ENCODE data around the gene PGM2L1.
"Not testable (repeated sequence)": the region's sequence is repeated elsewhere in the genome, so short reads cannot be mapped to it uniquely, and the experiment has no call there.

Gene PGM2L1

DNA sequence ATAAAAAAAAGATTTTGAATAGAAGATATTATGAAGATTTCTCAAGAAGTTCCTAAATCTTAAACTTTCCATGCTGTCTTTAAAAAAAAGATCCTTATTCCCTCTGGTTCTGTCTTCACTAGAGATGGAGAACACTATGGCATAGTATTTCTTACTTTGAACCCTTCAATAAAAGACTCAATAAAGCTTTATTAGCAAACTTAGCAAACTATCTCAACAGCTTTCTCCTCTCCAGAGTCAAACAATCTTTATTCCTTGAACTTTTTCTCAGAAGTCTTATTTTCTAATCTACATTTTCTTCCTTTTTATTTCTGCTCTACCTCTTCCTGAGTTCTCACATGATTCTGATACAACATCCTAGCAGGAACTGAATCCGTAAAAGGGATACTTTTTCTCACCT lies 65.0 kb downstream of the PGM2L1 start:
- DNase-seq (ENCODE audit: low read depth), result no peak

DNA sequence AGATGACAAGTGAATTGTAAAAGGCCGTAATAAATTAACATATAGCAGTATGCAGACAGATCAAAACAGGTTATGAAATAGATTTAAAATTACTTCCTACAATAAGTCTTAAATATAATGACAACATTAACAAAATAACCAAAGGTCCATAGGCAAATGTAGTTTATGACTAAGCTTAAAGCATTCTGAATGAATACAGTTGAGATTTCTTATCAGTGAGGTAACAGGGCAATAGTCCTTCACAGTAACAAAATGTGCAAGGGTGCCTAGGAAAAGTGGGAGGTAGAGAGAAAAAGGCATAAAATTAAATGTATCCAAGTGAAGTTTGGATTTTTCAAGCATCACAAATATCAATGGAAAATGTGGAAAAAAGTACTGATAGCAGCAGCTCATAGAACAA lies 65.9 kb downstream of the PGM2L1 start:
- DNase-seq (ENCODE audit: low read depth), result no peak

DNA sequence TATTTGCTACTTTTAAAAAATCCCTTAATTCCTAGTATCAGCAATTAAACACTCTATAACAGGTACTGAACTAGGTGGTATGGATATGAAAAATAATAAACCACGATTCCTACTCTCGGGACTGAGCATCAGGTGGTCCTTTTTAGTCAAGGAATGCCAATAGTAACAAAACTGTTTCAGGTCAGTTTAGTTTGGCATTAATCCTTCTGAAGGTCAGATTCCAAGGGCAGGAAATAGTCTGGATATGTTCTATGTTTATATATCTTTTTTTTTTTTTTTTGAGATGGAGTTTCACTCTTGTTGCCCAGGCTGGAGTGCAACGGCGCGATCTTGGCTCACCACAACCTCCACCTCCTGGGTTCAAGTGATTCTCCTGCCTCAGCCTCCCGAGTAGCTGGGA lies 67.2 kb downstream of the PGM2L1 start:
- not testable (repeated sequence) for DNase-seq (ENCODE audit: low read depth)

DNA sequence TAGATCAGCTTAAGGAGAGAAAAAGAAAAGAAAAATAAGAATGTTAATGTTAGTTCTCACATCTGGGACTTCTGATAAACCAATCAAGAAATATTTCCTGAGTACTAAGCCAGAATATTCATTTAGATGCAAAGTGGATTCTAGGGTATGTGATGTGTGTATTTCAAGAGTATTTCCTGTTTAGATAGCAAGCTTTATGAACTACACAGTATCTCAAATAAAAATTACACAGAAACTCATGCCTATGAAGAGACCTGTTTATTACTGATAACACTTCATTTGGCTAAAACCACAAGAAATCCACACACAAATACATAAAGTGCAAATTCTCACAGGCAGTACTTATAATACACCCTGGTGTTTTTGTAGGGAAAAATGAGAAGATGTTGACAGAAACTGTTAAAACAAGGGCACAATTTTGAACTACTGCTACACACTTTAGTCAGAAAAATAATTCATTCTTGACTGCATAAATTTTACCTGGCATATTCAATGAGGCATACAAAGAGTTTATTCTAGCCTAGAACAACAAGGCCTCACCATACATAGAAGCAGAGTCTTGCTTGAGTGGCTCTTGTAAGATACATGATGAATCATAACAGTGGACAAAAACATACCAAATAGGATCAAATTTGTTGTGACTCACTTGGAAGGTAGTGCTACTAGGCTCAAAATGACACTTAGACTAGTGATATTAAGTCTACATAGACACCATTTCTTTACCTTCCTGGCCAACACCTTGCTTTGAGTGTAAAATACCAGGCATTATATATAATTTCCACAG lies 68.0 kb downstream of the PGM2L1 start:
- no peak for DNase-seq (ENCODE audit: low read depth)

DNA sequence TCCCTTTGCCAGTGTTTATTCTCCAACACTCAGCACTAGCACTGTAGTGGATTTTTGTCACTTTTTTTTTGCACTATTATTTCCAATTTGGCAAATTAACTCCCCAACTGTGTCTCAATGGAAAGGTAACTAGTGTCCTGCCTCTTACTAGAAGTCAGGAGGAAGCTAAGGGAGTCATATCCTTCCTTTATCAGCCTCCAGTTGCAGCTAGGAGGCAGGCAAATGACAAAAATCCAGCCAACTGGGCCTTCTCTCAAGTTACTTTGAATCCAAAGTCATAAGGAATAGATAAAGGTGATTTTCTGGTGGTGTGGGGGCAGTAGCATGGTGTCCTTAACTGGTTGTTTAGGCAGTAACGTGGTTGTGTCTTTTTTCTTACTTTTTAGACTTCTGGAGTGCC lies 71.2 kb downstream of the PGM2L1 start:
- no peak for DNase-seq (ENCODE audit: low read depth)

DNA sequence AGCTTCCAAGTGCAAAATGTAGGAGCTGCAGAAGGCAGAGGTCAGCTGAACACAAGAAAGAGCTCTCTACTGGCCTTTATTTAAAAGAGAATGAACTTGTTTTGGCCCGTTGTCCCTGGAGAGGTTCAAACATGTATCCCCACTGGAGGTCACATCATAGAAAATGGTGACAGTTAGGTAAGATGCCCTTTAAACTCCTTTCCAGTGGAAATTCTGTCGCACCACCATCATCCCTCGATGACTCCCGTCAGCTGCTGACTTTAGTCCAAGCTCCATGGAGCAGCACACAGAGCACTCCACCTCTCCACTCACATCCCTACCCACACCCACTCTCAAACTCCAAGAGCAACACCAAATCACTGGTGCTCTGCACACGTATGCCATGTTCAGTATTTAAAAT lies 71.6 kb downstream of the PGM2L1 start:
- DNase-seq (ENCODE audit: low read depth), result no peak

DNA sequence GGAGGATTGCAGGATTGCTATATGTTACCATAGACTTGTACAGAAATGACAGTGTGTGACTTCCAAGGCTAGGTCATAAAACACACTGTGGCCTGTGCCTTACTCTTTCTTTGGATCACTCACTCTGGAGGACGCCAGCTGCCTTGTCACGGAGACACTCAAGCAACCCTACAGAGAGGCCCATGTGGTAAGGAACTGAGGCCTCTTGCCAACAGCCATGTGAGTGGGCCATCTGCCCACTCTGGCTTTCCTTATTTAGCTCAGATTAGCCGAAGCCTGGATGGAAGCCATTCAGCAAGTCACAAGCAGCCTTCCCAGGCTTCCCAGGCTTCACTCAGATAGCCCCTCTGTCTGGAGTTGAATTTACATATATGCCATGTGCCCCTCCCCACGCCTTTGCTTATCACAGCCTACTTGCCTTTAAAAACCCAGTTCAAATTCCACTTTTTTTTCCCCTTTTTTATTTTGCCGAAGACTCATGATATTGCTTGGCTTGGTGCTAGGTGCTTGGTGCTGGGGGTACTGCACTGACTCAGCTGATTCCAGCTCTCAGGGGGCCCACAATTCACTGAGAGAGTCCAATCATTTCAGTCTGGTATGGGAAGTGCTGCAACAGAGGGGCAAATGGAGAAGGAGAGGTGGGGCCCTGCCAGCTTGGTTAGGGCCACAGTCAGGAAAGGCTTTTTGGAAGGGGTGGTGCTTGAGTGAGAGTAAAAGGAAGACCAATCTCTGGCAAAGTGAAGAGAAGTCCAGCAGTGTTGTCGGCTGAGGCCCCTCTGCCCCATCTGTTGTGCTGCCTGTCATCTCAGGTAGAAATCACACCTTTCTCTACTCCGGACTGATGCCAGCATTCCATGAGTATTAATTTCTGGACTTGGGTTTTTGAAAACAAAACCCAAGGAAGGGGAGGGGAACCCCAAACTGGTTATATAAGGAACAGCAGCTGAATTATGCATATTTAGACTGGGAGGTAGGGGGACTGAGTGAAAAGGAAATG lies 72.3 kb downstream of the PGM2L1 start:
- no peak for DNase-seq (ENCODE audit: low read depth)

DNA sequence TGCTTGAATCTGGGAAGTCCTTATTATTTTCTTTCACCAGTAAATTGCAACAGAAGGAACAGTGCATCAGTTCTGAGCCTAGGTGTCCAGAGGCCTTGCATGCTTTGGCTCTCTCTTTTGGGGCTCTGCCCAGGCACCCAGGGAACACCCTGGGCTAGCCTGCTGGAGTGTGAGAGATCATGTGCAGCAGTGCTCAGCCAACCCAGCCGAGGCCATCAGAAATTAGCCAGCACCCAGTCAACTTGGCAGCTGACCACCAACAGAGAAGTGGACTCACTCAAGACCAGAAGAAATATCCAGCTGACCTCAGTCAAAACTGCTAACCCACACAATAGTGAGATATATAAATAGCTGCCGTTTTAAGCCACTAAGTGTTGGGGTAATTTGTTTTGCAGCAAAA lies 75.6 kb downstream of the PGM2L1 start:
- no peak for DNase-seq (ENCODE audit: low read depth)

DNA sequence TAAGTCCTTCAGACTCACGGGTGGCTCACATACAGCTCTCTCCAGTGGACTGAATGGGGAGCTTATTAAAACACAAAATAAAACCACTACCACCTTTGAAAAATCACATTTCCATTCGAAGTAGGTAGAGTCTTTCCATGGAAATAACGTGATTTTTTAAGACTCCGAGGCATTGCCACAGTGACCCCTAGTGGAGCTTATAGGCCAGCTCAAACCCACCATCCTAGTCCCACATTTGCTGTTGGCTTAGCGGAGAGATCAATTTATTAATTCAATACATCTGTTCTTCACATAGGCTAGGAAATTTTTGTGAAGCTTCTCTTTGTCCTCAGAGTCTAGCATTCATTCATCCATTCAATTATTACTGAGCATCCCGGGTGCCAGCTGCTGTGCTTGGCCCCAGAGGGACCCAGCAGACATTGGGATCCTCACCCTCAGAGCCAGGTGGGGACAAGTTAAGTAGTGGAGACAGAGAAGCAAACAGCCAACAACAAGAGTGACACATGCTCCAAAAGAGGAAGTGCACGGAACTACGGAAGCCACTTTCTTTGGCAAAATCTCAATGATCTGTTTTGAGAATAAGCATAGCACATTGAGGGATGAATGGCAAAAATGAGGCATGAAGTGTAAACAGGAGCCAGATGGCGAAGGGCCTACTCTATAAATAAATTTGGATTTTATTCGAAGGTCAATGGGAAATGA lies 76.6 kb downstream of the PGM2L1 start:
- no peak for DNase-seq (ENCODE audit: low read depth)

DNA sequence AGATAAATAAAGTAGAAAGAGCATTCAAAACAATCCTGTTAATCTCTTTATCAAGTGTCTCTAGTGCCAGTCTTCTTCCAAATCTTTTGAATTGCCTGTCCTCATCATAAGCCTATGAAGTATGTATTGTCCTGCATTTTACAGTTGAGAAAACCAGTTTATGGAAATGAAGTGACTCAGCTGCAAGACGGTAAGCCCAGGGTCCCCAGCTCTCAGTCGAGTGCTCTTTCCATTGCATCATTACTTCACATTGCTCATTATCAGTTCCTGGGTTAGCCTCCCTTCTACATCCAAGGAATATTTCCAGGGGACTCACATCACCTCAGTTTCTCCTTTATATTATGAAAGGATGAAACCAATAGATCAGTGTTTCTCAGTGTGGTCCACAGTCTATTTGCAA lies 77.7 kb downstream of the PGM2L1 start:
- no peak for DNase-seq (ENCODE audit: low read depth)

DNA sequence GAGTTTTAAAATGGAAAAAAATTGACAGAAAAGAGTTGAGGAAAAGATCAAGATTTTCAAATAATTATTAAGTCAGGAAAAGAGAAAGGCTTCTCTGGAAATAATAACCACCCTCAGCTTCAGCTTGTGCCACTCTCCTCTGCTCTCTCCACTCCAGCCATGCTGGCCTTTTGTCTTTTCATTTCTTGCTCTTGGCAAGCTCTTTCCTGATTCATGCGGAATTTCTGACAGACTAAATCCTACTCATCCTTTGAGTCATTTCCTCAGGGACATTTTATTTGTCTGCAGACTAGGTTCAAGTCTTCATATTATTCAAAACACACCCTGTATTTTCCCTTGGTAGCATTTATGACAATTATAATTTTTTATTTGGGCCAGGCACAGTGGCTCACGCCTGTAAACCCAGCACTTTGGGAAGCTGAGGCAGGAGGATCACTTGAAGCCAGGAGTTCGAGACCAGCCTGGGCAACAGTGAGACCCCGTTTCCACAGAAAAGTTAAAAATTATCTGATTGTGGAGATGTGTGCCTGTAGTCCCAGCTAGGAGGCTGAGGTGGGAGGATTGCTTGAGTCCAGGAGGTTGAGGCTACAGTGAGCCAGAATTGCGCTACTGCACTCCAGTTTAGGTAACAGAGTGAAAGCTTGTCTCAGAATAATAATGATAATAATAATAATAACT lies 79.0 kb downstream of the PGM2L1 start:
- DNase-seq (ENCODE audit: low read depth), result no peak

DNA sequence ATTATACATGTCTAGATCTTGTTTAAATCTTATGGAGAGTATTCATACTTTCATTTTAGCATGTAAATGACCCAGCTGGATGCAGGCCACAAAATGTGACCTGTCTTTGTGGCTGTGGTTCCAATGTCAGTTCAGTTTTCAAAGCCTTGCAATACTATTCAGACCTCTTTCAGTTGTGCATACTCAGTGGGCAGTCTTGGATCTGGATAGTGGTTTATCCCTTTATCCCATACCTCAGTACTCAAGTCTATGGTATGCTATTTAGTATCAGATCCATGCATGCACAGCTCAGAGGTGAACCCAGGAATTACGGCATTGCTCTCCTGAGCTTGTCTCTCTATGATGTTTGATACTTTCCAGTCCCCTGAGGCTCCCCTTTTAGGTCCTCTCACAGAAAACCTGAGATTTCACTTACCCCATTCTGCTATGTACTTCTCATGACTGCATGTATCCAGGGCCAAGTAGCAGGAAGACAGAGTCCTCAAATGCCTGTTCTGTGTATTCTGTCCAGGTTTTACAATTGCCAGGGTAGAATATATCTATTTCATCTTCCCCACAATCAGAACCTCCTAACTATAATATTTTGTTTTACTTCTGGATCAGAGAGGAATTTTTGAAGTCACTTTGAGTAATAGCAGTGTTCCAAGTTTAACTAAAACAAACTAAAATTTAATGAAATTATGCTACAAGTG lies 79.8 kb downstream of the PGM2L1 start:
- DNase-seq (ENCODE audit: low read depth), result no peak

DNA sequence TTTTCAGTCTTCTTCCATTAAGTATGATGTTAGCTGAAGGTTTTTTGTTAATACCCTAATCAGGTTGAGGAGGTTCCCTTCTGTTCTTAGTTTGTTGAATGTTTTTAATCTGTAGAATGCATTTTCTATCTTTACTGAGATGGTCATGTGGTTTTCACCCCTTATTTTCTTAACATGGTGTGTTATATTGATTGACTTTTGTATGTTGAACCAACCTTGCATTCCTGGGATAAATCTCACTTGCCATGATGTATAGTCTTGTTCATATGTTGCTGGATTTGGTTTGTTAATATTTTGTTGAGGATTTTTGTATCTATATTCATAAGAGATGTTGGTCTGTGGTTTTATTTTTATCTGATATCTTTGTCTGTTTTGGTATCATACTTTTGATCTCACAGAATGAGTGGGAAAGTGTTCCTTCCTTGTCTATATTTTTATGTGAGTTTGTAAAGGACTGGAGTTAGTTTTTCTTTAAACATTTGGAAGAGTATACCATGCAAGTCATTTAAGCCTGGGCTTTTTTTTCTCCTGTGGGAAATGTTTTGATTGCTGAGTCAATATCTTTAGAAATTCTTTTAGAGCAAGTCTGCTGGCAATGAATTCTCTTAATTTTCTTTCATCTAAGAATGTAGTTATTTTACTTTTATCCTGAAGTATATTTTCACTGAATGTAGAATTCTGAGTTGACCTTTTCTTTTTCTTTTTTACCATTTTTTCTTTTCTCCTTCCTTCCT lies 81.3 kb downstream of the PGM2L1 start:
- no peak for DNase-seq (ENCODE audit: low read depth)

DNA sequence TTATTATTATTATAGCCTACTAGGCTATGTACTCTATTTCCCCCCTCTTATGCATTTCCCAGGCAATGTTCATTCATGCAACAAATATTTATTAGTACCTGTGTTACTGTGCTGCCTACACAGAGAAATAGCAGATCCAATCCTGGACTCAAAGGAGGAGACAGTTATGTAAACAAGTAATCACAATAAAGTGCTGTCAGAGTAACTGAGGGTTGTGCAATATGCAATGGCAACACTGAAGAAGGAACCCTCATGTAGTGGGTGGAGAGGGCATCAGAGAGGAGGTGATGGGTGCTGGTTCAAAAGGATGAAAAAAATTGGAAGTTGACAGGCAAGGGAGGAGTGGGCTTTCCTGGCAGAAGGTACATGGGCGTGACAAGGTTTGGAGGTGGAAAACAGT lies 85.9 kb downstream of the PGM2L1 start:
- DNase-seq (ENCODE audit: low read depth), result no peak

DNA sequence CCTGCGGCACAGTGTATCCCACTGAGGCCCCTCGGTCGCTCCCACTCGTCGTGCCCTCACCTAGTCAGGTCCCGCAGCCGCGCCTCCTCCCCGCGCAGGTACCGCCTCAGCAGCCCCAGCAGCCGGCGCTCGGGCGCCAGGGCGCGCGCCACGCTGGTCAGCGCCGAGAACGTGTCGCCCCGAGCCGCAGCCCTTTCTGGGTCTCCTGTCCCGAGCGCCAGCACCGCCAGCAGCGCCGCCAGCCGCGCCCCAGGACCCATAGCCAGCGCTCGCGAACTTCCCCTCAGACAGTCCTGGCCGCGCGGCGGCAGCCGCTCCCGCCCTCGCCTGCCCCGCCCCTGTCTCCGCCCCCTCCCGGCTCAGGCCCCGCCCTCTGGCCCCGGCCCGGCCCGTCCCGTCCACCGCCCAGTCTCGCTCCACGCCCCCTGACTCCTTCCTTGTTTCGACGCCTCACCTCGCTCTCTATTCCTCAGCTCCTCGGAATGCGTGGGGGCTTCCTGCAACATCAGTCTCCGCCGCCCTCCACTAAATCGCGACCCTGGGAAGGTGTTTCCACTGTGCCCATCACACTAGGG lies 86.8 kb downstream of the PGM2L1 start, which contains the start of gene P4HA3:
Gene P4HA3 (minus strand): TSS at position 289 of the 575 bp plus-strand sequence. CDS start 29 bp downstream, at position 260.
- DNase-seq (ENCODE audit: low read depth), result no peak

DNA sequence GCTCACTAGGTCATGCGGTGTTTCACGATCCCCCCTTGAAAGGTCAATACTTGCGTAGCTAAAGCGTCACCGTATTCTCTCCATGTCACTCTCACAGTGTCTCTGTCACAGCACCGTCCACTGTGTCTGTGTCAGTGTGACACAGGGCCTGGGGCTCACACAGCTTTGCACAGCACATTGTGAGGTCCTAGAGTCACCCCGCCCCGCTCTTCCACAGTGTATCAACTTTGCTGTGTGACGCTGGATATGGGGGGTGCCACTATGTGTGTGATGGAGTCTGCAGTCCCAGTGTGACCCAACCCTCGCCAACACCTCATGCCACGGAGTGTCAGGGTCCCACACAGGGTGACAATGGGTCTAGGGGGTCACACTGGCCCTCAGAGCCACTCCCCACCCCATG lies 87.4 kb downstream of the PGM2L1 start:
- DNase-seq (ENCODE audit: low read depth), result no peak

DNA sequence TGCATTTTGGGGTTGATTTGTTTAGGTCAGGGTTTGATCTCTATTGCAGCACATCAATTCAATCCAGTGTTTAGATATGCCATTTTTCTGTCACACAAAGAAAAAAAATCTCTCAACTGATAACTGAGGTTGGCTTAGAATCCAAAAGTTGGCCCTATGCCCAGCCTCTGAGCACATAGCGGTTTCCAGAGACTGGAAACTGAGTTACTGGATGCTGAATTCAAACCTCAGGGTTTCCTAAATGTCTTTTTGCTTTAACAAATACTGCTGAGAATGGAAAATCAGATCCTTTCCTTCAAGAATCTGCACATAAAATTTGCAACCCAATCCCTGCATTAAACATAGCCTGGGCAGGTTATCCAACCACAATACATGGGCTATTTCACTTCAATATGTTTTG lies 90.8 kb downstream of the PGM2L1 start:
- DNase-seq (ENCODE audit: low read depth), result no peak

DNA sequence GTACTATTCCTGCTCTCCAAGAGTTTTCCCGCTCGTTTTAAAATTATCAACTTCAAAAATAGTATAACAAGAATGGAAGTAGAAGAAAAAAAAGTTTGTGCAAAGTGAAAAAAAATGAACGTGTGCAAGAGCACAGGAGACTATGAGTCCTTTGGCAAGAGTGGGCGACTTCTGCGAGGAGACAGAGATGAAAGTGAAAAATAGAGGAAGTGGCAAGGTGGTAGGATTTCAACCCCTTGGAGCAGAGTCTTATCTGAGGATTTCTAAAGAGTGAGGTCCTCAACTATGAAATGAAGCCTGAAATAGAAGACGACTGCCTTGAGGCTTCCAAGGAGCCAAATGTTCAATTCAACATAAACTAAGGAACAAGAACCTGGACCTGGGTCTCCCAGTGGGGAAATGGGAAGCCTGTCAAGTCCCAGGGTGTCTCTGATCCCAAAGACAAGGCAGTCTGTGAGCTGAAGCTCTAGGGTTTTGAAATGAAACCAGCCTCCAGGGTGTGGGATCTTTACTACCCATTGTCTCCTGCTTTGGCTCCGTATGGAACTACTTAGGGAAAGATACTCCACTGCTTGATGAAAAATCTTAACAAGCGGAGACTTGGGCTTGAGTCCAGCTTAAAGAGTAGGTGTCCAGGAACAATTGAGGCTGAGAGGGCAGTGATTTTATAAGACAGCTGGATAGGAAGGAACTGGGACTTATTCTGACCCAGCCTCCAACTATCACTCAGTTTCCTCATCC lies 91.6 kb downstream of the PGM2L1 start:
- no peak for DNase-seq (ENCODE audit: low read depth)

DNA sequence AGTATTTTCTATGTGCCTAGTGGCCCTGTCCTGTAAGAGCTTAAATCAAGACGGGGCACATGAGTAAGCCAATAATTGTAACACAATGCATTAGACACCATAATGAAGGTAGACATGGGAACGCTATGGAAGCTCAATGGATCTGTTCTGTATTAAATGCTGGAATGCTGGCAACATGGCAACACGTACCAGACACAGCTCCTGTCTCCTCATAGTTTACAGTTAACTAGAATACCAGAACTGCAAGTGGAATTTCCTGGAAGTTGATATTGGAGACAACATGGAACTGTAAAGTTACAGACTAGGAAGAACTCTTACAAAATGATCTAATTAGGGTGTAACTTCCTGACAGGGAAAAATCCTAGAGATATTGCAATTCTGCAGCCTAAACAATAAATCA lies 99.2 kb downstream of the PGM2L1 start:
- no peak for DNase-seq (ENCODE audit: low read depth)
